ENCODE measurements around the gene ADD1. TPM values are rescaled to one million over a fixed set of nuclear protein-coding genes. Genes with fewer than 3 reads are reported as not detected.
"Not testable (repeated sequence)": the region's sequence is repeated elsewhere in the genome, so short reads cannot be mapped to it uniquely, and the experiment has no call there.

The ADD1 gene
- total RNA-seq, 2 experiments from 2014 or later = 196 to 206 TPM

GRCh38 chr4:2934813-2935761 is 91.4 kb downstream of the ADD1 start:
- Mint-ChIP-seq H3K27ac (peak overlapping the region; percentile 95), H3K4me3 (peak overlapping the region; percentile 90), H3K27me3 (no peaks in the 10 kb centered on the region), H3K9me3 (ENCODE audit: low read depth) (no peaks in the 10 kb centered on the region), H3K4me1 (peaks cover 53% of the 10 kb centered on the region), H3K36me3 (ENCODE audit: low read depth) (peaks cover 65% of the 10 kb centered on the region)
- CTCF ChIA-PET = interaction anchor here (0.9 to 3.8 kb wide), 8 partner anchors 10 to 188 kb away, joined by 3 to 45 read pairs (median 8); partner anchors contain the start of genes GRK4 and NOP14
- intact Hi-C loops (cut with DNase I, micrococcal nuclease) = loop anchor here (1.0 to 10.0 kb wide), 10 partner anchors 28 to 1213 kb away; partner anchors contain the start of genes FAM193A (in 1 of the 2), GRK4 (in 1 of the 2), HAUS3 (in 1 of the 2) and MXD4 (in 1 of the 2)
- POLR2A ChIA-PET = interaction anchor here (0.5 to 3.7 kb wide), 13 partner anchors 9 to 524 kb away, joined by 3 to 40 read pairs (median 4); partner anchors contain the start of genes GRK4 and NOP14
- DNase-seq = peak; percentile 98
- peak; percentile 34 for ATAC-seq

DNA sequence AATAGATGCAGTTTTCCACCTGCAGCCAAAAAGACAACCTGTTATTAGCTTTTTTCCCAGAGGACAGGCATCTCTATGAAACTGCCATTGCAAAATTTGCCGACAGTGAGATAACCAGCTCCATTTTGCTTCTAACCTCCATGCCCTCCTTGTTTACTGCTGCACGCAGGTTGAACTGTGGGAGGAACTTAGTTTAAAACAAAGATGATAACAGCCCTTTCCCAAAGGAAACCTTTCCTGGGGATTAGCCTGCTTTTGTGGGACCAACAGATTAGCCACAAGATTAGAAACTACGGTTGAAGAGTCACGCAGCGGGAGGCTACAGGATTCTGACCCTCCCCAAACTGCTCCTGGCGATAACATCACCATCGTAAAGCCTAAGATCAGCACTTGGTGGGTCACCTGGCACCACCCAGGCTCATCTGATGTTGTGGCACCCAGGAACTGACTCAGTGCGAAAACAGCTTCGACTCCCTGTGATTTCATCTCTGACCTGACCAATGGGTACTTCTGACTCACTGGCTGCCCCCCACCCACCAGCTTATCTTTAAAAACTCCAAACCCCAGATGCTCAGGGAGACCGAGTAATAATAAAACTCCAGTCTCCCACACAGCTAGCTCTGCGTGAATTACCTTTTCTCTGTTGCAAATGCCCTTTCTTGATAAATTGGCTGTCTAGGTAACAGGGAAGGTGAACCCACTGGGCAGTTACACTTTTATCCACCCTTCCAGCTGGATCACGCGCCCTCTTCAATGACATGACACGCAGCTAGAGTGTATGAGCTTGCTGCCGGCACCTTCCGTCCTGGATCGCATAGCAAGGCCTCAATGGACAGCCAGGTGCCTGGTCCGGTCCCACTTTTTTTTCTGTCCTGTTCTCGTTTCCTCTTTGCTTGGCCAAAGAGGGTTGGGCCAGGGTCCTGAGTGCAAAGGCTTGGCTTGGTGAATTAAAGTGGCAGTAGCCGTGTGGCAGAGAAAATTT is 92.4 kb downstream of the ADD1 start:
- CTCF ChIA-PET = interaction anchor here (0.6 to 3.8 kb wide), 12 partner anchors 9 to 244 kb away, joined by 3 to 45 read pairs (median 5); partner anchors contain the start of genes GRK4 and NOP14
- intact Hi-C loops (cut with DNase I, micrococcal nuclease) = loop anchor here (1.0 to 10.0 kb wide), 15 partner anchors 18 to 1214 kb away; partner anchors contain the start of genes ADD1 (in 1 of the 2), HTT (in 1 of the 2), HTT-AS (in 1 of the 2) and MXD4 (in 1 of the 2)
- no peaks in the 10 kb centered on the region for H3K27me3 Mint-ChIP-seq
- H3K36me3 Mint-ChIP-seq (ENCODE audit: low read depth) = peaks cover 68% of the 10 kb centered on the region
- POLR2A ChIA-PET = interaction anchor here (0.5 to 3.7 kb wide), 17 partner anchors 8 to 525 kb away, joined by 3 to 40 read pairs (median 4); partner anchors contain the start of genes GRK4 and NOP14
- peak; percentile 64 for ATAC-seq
- H3K4me1 Mint-ChIP-seq = peaks cover 56% of the 10 kb centered on the region
- H3K9me3 Mint-ChIP-seq (ENCODE audit: low read depth) = no peaks in the 10 kb centered on the region
- peak overlapping the region; percentile 95 for H3K27ac Mint-ChIP-seq
- peak overlapping the region; percentile 90 for H3K4me3 Mint-ChIP-seq
- peak; percentile 89 for DNase-seq

GRCh38 chr4:2936773-2937145 is 93.1 kb downstream of the ADD1 start:
- intact Hi-C loops (cut with DNase I, micrococcal nuclease) = loop anchor here (1.0 to 10.0 kb wide), 13 partner anchors 18 to 1214 kb away; partner anchors contain the start of genes ADD1 (in 1 of the 2), HTT (in 1 of the 2), HTT-AS (in 1 of the 2) and RNF4 (in 1 of the 2)
- H3K9me3 Mint-ChIP-seq (ENCODE audit: low read depth) = no peaks in the 10 kb centered on the region
- ATAC-seq = peak; percentile 54
- CTCF ChIA-PET = interaction anchor here (1.1 to 3.8 kb wide), 7 partner anchors 8 to 173 kb away, joined by 3 to 45 read pairs (median 8); no protein-coding TSS in a partner anchor
- no peaks in the 10 kb centered on the region for H3K27me3 Mint-ChIP-seq
- peaks cover 54% of the 10 kb centered on the region for H3K4me1 Mint-ChIP-seq
- peak overlapping the region; percentile 95 for H3K27ac Mint-ChIP-seq
- peak; percentile 85 for DNase-seq
- POLR2A ChIA-PET = interaction anchor here (1.0 to 3.7 kb wide), 7 partner anchors 10 to 191 kb away, joined by 4 to 40 read pairs (median 7); partner anchors contain the start of genes GRK4 and NOP14
- peak overlapping the region; percentile 90 for H3K4me3 Mint-ChIP-seq
- peaks cover 70% of the 10 kb centered on the region for H3K36me3 Mint-ChIP-seq (ENCODE audit: low read depth)

DNA sequence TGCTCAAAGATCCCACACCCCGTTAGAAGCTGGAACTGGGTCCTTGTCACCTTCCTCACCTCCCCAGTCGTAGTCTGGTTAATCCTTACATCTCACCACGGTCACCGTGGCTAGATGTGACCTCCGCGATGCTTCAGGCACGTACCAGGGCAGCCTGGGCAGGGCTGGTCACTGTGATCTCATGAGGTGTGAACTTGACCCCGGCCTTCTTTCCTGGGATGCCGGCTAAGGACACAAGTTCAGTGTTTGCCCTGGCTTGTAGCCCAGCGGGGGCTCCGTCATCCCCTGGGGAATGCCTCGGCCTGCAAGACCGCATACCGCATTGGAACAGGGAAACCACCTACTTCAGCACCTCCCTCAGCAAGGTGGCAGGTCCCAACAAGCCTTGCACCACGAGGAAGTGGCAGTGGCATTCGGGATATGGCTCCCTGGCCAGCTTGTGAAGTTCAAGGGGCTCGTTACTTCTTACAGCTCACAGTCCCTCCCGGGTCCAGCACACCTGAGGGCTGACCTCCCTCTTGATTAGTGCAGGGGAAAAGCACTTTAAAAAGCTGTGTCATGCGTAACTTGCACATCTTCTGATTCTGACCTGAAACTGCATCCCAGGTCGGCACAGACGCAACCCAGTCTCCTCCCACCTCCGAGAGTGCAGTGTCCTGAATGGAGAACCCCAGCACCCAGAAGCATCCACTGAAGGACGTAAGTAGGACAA is 93.7 kb downstream of the ADD1 start:
- Mint-ChIP-seq H3K4me1 (peaks cover 52% of the 10 kb centered on the region), H3K27ac (peak overlapping the region; percentile 95), H3K36me3 (ENCODE audit: low read depth) (peaks cover 69% of the 10 kb centered on the region), H3K4me3 (peak overlapping the region; percentile 90), H3K27me3 (no peaks in the 10 kb centered on the region), H3K9me3 (ENCODE audit: low read depth) (no peaks in the 10 kb centered on the region)
- intact Hi-C loops (cut with DNase I, micrococcal nuclease) = loop anchor here (2.0 to 10.0 kb wide), 6 partner anchors 90 to 1215 kb away; partner anchors contain the start of genes TACC3 (in 1 of the 2) and TMEM129 (in 1 of the 2)
- CTCF ChIA-PET = interaction anchor here (0.7 to 3.8 kb wide), 7 partner anchors 7 to 173 kb away, joined by 3 to 45 read pairs (median 8); no protein-coding TSS in a partner anchor
- no peak for ATAC-seq
- POLR2A ChIA-PET = interaction anchor here (1.0 to 3.7 kb wide), 7 partner anchors 10 to 191 kb away, joined by 4 to 40 read pairs (median 7); partner anchors contain the start of genes GRK4 and NOP14
- DNase-seq = peak; percentile 54

- no peak for DNase-seq
- peak overlapping the region; percentile 90 for H3K4me3 Mint-ChIP-seq
Observed at GRCh38 chr4:2937986-2938385, 94.3 kb downstream of the ADD1 start.

DNA sequence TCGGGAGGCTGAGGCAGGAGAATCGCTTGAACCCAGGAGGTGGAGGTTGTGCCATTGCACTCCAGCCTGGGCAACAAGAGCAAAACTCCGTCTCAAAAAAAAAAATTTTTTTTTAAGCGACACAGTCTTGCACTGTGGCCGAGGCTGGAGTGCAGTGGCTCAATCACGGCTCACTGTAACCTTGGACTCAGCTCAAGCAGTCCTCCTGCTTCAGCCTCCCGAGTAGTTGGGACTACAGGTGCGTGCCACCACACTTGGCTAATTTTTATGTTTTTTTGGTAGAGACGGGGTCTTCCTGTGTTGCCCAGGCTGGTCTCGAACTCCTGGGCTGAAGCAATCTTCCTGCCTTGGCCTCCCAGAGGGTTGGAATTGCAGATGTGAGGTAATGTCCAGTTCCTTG is 94.8 kb downstream of the ADD1 start:
- intact Hi-C loops (cut with DNase I, micrococcal nuclease) = loop anchor here (5.0 to 10.0 kb wide), 4 partner anchors 91 to 1216 kb away; partner anchors contain the start of genes TACC3 (in 1 of the 2) and TMEM129 (in 1 of the 2)
- H3K4me3 Mint-ChIP-seq; H3K27me3 Mint-ChIP-seq; DNase-seq; ATAC-seq; H3K27ac Mint-ChIP-seq; H3K9me3 Mint-ChIP-seq (ENCODE audit: low read depth): not testable (repeated sequence)
- CTCF ChIA-PET = interaction anchor here (0.7 to 3.8 kb wide), 3 partner anchors 15 to 182 kb away, joined by 3 to 45 read pairs (median 3); partner anchors contain the start of gene TNIP2
- POLR2A ChIA-PET = interaction anchor here (0.7 to 3.7 kb wide), 2 partner anchors 12 to 16 kb away, joined by 4 to 40 read pairs; no protein-coding TSS in a partner anchor
- peaks cover 47% of the 10 kb centered on the region for H3K4me1 Mint-ChIP-seq
- H3K36me3 Mint-ChIP-seq (ENCODE audit: low read depth) = peaks cover 71% of the 10 kb centered on the region

More at GRCh38 chr4:2937986-2938385, 94.3 kb downstream of the ADD1 start:
- Mint-ChIP-seq H3K9me3 (ENCODE audit: low read depth) (no peaks in the 10 kb centered on the region), H3K36me3 (ENCODE audit: low read depth) (peaks cover 72% of the 10 kb centered on the region), H3K27me3 (no peaks in the 10 kb centered on the region), H3K4me1 (peaks cover 51% of the 10 kb centered on the region), H3K27ac (no peak overlapping the region)
- CTCF ChIA-PET = interaction anchor here (0.7 to 3.8 kb wide), 4 partner anchors 16 to 182 kb away, joined by 3 to 45 read pairs (median 4); partner anchors contain the start of gene TNIP2
- POLR2A ChIA-PET = interaction anchor here (3.7 kb wide), 1 partner anchor 16 kb away, joined by 40 read pairs; no protein-coding TSS in a partner anchor
- intact Hi-C loops (cut with DNase I, micrococcal nuclease) = loop anchor here (2.0 to 10.0 kb wide), 6 partner anchors 91 to 1216 kb away; partner anchors contain the start of genes TACC3 (in 1 of the 2) and TMEM129 (in 1 of the 2)
- no peak for ATAC-seq

DNA sequence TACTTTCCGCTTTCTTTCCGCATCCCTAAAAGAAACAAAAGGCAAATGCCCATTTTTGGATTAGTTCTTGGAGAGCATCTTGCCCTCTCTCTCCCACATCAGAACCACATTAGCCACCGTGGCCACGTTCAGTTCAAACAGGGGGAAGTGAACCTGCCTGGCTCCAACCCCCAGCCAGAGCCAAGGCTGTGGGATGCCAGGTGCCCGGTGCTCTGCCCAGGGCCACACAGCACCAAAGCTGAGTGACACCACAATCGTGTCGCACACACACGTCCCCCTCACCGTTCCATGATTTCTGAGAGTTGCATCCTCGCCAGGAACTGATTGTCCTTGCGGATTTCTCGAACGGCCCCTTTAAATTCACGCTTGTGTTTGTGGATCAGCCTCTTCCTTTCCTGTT is 95.3 kb downstream of the ADD1 start:
- POLR2A ChIA-PET = interaction anchor here (0.7 to 1.1 kb wide), 2 partner anchors 11 to 23 kb away, joined by 4 to 5 read pairs; no protein-coding TSS in a partner anchor
- no peak overlapping the region for H3K4me3 Mint-ChIP-seq
- H3K36me3 Mint-ChIP-seq (ENCODE audit: low read depth) = peaks cover 73% of the 10 kb centered on the region

GRCh38 chr4:2939383-2940243 is 96.0 kb downstream of the ADD1 start:
- POLR2A ChIA-PET = interaction anchor here (1.1 kb wide), 1 partner anchor 22 kb away, joined by 5 read pairs; no protein-coding TSS in a partner anchor
- Mint-ChIP-seq H3K4me3 (no peak overlapping the region), H3K27ac (peak overlapping the region; percentile 77), H3K4me1 (peaks cover 50% of the 10 kb centered on the region), H3K9me3 (ENCODE audit: low read depth) (no peaks in the 10 kb centered on the region), H3K36me3 (ENCODE audit: low read depth) (peaks cover 79% of the 10 kb centered on the region), H3K27me3 (no peaks in the 10 kb centered on the region)
- intact Hi-C loops (cut with DNase I, micrococcal nuclease) = loop anchor here (5.0 to 10.0 kb wide), 4 partner anchors 92 to 1217 kb away; partner anchors contain the start of genes TACC3 (in 1 of the 2) and TMEM129 (in 1 of the 2)
- CTCF ChIA-PET = interaction anchor here (1.4 kb wide), 1 partner anchor 176 kb away, joined by 3 read pairs; no protein-coding TSS in a partner anchor
- DNase-seq = peak; percentile 52
- no peak for ATAC-seq

More for the DNA sequence above, 95.3 kb downstream of the ADD1 start:
- H3K9me3 Mint-ChIP-seq (ENCODE audit: low read depth) = no peaks in the 10 kb centered on the region
- H3K27ac Mint-ChIP-seq = peak overlapping the region; percentile 77
- CTCF ChIA-PET = interaction anchor here (1.4 kb wide), 1 partner anchor 175 kb away, joined by 3 read pairs; no protein-coding TSS in a partner anchor
- H3K27me3 Mint-ChIP-seq = no peaks in the 10 kb centered on the region
- intact Hi-C loops (cut with DNase I, micrococcal nuclease) = loop anchor here (5.0 to 10.0 kb wide), 4 partner anchors 92 to 1217 kb away; partner anchors contain the start of genes TACC3 (in 1 of the 2) and TMEM129 (in 1 of the 2)
- no peak for DNase-seq
- no peak for ATAC-seq
- H3K4me1 Mint-ChIP-seq = peaks cover 47% of the 10 kb centered on the region
